GM23338 (cell line): Measurements from ENCODE around the gene RRAD. TPM values are rescaled to one million over a fixed set of nuclear protein-coding genes. Genes with fewer than 3 reads are reported as not detected.

ENCODE experiments used
- ATAC-seq: fragments of 200-7000 bp; cut with Tn5 transposase; 3 replicates; pipeline ENCODE4 v1.9.1; 2020
- DNase-seq: peaks from one replicate; pipeline ENCODE4 v3.0.0-alpha.2; 2015; ENCODE audit warnings: low spot score
- H2AFZ ChIP-seq: fragments of 200-600 bp; sonication (generic); 2 replicates; pipeline ENCODE4 v1.8.0; 2016; ENCODE audit warnings: antibody characterized with exemption, mild to moderate bottlenecking, moderate library complexity
- H3F3A ChIP-seq: fragments of 200-600 bp; sonication (generic); replicated peaks from 2 replicates; pipeline ENCODE4 v1.8.0; 2017; ENCODE audit warnings: antibody characterized with exemption, mixed run types, low read depth
- H3K27ac ChIP-seq: fragments of 200-600 bp; sonication (generic); 2 replicates; pipeline ENCODE4 v1.6.1; 2016; ENCODE audit warnings: low read depth
- H3K27me3 ChIP-seq: fragments of 200-600 bp; sonication (generic); 2 replicates; pipeline ENCODE4 v1.8.0; 2016; ENCODE audit warnings: mild to moderate bottlenecking, mixed run types, moderate library complexity; ENCODE audit not compliant: insufficient read depth
- H3K36me3 ChIP-seq: fragments of 200-600 bp; sonication (generic); 2 replicates; pipeline ENCODE4 v1.8.0; 2016; ENCODE audit warnings: mild to moderate bottlenecking; ENCODE audit not compliant: insufficient read depth
- H3K4me1 ChIP-seq: fragments of 200-600 bp; sonication (generic); 2 replicates; pipeline ENCODE4 v1.8.0; 2016; ENCODE audit warnings: mild to moderate bottlenecking, moderate library complexity; ENCODE audit not compliant: insufficient read depth
- H3K4me2 ChIP-seq: fragments of 200-600 bp; sonication (generic); 2 replicates; pipeline ENCODE4 v1.7.1; 2017; ENCODE audit warnings: mixed run types
- H3K4me3 ChIP-seq: fragments of 200-600 bp; sonication (generic); 2 replicates; pipeline ENCODE4 v1.6.1; 2016; ENCODE audit warnings: mixed run types
- H3K79me2 ChIP-seq: fragments of 200-600 bp; sonication (generic); replicated peaks from 2 replicates; pipeline ENCODE4 v1.8.0; 2017; ENCODE audit warnings: mild to moderate bottlenecking; ENCODE audit not compliant: insufficient read depth
- H3K9me2 ChIP-seq: fragments of 200-600 bp; sonication (generic); 2 replicates; pipeline ENCODE4 v1.8.0; 2017; ENCODE audit not compliant: insufficient read depth
- H4K20me1 ChIP-seq: fragments of 200-600 bp; sonication (generic); replicated peaks from 2 replicates; pipeline ENCODE4 v1.8.0; 2017; ENCODE audit warnings: mild to moderate bottlenecking; ENCODE audit not compliant: insufficient read depth
- H3K27ac Mint-ChIP-seq: 2 replicates; pipeline ENCODE4 v1.8.0; 2020; ENCODE audit warnings: inconsistent platforms, mild to moderate bottlenecking, moderate library complexity, mixed read lengths
- H3K27me3 Mint-ChIP-seq: 3 replicates; pipeline ENCODE4 v1.8.0; 2022; ENCODE audit warnings: low read depth, mild to moderate bottlenecking, moderate library complexity, mixed read lengths, inconsistent platforms; ENCODE audit not compliant: insufficient read depth, poor library complexity
- H3K36me3 Mint-ChIP-seq: 3 replicates; pipeline ENCODE4 v1.8.0; 2021; ENCODE audit warnings: low read depth, mild to moderate bottlenecking, inconsistent platforms, moderate library complexity, mixed read lengths
- H3K4me1 Mint-ChIP-seq: 3 replicates; pipeline ENCODE4 v1.8.0; 2020; ENCODE audit warnings: mild to moderate bottlenecking, inconsistent platforms, mixed read lengths
- H3K4me3 Mint-ChIP-seq: 3 replicates; pipeline ENCODE4 v1.8.0; 2021; ENCODE audit warnings: moderate library complexity, mild to moderate bottlenecking, inconsistent platforms, mixed read lengths
- H3K9me3 Mint-ChIP-seq: 3 replicates; pipeline ENCODE4 v1.8.0; 2020; ENCODE audit warnings: moderate library complexity, mild to moderate bottlenecking, inconsistent platforms, mixed read lengths
- CREB1 ChIP-seq: fragments of 250-450 bp; sonication (Bioruptor Pico); IDR thresholded peaks from 2 replicates; pipeline ENCODE4 v1.5.0; 2020; ENCODE audit warnings: low read depth, mild to moderate bottlenecking, moderate library complexity
- EZH2 ChIP-seq: fragments of 200-600 bp; sonication (generic); IDR thresholded peaks from one replicate; pipeline ENCODE4 v1.8.0; 2017; ENCODE audit warnings: antibody characterized with exemption, mild to moderate bottlenecking, low read depth; ENCODE audit not compliant: unreplicated experiment
- EZH2phosphoT487 ChIP-seq: fragments of 200-600 bp; sonication (generic); IDR thresholded peaks from one replicate; pipeline ENCODE4 v1.8.1; 2018; ENCODE audit warnings: antibody characterized with exemption; ENCODE audit not compliant: unreplicated experiment
- JUNB ChIP-seq: IDR thresholded peaks from one replicate; pipeline ENCODE4 v1.6.1; 2016; ENCODE audit warnings: antibody characterized with exemption; ENCODE audit not compliant: unreplicated experiment
- NANOG ChIP-seq: IDR thresholded peaks from 2 replicates; pipeline ENCODE4 v1.6.1; 2016; ENCODE audit warnings: antibody characterized with exemption, borderline replicate concordance
- POLR2AphosphoS5 ChIP-seq: IDR thresholded peaks from 2 replicates; pipeline ENCODE4 v1.6.1; 2016; ENCODE audit warnings: antibody characterized with exemption, low read depth
- STAT1 ChIP-seq: IDR thresholded peaks from one replicate; pipeline ENCODE4 v1.6.1; 2016; ENCODE audit warnings: antibody characterized with exemption; ENCODE audit not compliant: unreplicated experiment
- ZNF114 ChIP-seq: fragments of 250-450 bp; sonication (Bioruptor Pico); IDR thresholded peaks from 2 replicates; pipeline ENCODE4 v1.5.0; 2020; ENCODE audit warnings: mild to moderate bottlenecking, moderate library complexity
- ZNF331 ChIP-seq: fragments of 250-450 bp; sonication (Bioruptor Pico); IDR thresholded peaks from 2 replicates; pipeline ENCODE4 v1.5.0; 2020; ENCODE audit warnings: low read depth, mild to moderate bottlenecking, moderate library complexity
- ZNF462 ChIP-seq: fragments of 250-450 bp; sonication (Bioruptor Pico); IDR thresholded peaks from 2 replicates; pipeline ENCODE4 v1.5.0; 2020; ENCODE audit warnings: mild to moderate bottlenecking, moderate library complexity
- polyA plus RNA-seq: library from polyadenylated mRNA; unstranded; fragments of >200 nt; fragmentation: Nextera tagmentation; extraction: Ambion mirVana; gene quantifications from 2 replicates; pipeline ENCODE4 v1.2.1, GENCODE V29; 2016
- total RNA-seq: library from RNA; depleted of rRNA; stranded (reverse); fragments of >200 nt; shearing (Covaris generic); gene quantifications from 2 replicates; pipeline ENCODE4 v1.2.3, GENCODE V29; 2014
- TF ChIP-seq, protein P1 (sequence below): IDR thresholded peaks from one replicate; pipeline ENCODE4 v1.6.1; 2018; ENCODE audit warnings: antibody characterized with exemption; ENCODE audit not compliant: unreplicated experiment
- TF ChIP-seq, protein P2 (sequence below): IDR thresholded peaks from 2 replicates; pipeline ENCODE4 v1.6.1; 2016; ENCODE audit warnings: antibody characterized with exemption
- TF ChIP-seq, protein P3 (sequence below), 2 experiments: fragments of 200-600 bp in 1 of 2; sonication (generic) in 1 of 2; conservative IDR thresholded peaks; 2 replicates each; pipeline versions ENCODE4 v1.5.1 to v1.6.1; 2016 to 2017; ENCODE audit warnings: antibody characterized with exemption in 2 of 2, low read depth in 2 of 2, mild to moderate bottlenecking in 2 of 2, moderate library complexity in 1 of 2

RRAD gene
- total and polyA plus RNA-seq, 2 experiments from 2014 or later: 0.18 TPM; not detected in 1

- no peak for ATAC-seq
- no peak overlapping the region for H3K27ac Mint-ChIP-seq
Observed at GRCh38 chr16:66952430-66953110, 27.2 kb upstream of the RRAD start.

More at GRCh38 chr16:66952430-66953110, 27.2 kb upstream of the RRAD start:
- Histone ChIP-seq H3K27ac (no peak overlapping the region), H3K36me3 (no peaks in the 10 kb centered on the region), H3K4me3 (no peak overlapping the region), H3K4me2 (no peak overlapping the region), H4K20me1 (no peaks in the 10 kb centered on the region), H3F3A (no peaks in the 10 kb centered on the region), H3K4me1 (0 out of 2 replicates have a peak, but pooled peaks cover under 1% of the 10 kb centered on the region), H3K79me2 (no peaks in the 10 kb centered on the region), H2AFZ (no peak overlapping the region), H3K27me3 (peaks cover 47% of the 10 kb centered on the region), H3K9me2 (no peaks in the 10 kb centered on the region)
- H3K27me3 Mint-ChIP-seq: peaks cover 38% of the 10 kb centered on the region
- H3K9me3 Mint-ChIP-seq: peaks cover 10% of the 10 kb centered on the region; the same call in 2 of the 3 replicates
- no peak overlapping the region for H3K4me3 Mint-ChIP-seq
- TF ChIP-seq JUNB (no peak), STAT1 (no peak), CREB1 (CRISPR knock-in tag) (no peak), NANOG (no peak), ZNF462 (CRISPR knock-in tag) (no peak), ZNF114 (CRISPR knock-in tag) (no peak), ZNF331 (CRISPR knock-in tag) (no peak), EZH2phosphoT487 (no peak), EZH2 (no peak), POLR2AphosphoS5 (no peak)
- TF ChIP-seq, protein P1, sequence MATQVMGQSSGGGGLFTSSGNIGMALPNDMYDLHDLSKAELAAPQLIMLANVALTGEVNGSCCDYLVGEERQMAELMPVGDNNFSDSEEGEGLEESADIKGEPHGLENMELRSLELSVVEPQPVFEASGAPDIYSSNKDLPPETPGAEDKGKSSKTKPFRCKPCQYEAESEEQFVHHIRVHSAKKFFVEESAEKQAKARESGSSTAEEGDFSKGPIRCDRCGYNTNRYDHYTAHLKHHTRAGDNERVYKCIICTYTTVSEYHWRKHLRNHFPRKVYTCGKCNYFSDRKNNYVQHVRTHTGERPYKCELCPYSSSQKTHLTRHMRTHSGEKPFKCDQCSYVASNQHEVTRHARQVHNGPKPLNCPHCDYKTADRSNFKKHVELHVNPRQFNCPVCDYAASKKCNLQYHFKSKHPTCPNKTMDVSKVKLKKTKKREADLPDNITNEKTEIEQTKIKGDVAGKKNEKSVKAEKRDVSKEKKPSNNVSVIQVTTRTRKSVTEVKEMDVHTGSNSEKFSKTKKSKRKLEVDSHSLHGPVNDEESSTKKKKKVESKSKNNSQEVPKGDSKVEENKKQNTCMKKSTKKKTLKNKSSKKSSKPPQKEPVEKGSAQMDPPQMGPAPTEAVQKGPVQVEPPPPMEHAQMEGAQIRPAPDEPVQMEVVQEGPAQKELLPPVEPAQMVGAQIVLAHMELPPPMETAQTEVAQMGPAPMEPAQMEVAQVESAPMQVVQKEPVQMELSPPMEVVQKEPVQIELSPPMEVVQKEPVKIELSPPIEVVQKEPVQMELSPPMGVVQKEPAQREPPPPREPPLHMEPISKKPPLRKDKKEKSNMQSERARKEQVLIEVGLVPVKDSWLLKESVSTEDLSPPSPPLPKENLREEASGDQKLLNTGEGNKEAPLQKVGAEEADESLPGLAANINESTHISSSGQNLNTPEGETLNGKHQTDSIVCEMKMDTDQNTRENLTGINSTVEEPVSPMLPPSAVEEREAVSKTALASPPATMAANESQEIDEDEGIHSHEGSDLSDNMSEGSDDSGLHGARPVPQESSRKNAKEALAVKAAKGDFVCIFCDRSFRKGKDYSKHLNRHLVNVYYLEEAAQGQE: no peak
- TF ChIP-seq, protein P2, sequence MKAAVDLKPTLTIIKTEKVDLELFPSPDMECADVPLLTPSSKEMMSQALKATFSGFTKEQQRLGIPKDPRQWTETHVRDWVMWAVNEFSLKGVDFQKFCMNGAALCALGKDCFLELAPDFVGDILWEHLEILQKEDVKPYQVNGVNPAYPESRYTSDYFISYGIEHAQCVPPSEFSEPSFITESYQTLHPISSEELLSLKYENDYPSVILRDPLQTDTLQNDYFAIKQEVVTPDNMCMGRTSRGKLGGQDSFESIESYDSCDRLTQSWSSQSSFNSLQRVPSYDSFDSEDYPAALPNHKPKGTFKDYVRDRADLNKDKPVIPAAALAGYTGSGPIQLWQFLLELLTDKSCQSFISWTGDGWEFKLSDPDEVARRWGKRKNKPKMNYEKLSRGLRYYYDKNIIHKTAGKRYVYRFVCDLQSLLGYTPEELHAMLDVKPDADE: no peak
- TF ChIP-seq, protein P3, sequence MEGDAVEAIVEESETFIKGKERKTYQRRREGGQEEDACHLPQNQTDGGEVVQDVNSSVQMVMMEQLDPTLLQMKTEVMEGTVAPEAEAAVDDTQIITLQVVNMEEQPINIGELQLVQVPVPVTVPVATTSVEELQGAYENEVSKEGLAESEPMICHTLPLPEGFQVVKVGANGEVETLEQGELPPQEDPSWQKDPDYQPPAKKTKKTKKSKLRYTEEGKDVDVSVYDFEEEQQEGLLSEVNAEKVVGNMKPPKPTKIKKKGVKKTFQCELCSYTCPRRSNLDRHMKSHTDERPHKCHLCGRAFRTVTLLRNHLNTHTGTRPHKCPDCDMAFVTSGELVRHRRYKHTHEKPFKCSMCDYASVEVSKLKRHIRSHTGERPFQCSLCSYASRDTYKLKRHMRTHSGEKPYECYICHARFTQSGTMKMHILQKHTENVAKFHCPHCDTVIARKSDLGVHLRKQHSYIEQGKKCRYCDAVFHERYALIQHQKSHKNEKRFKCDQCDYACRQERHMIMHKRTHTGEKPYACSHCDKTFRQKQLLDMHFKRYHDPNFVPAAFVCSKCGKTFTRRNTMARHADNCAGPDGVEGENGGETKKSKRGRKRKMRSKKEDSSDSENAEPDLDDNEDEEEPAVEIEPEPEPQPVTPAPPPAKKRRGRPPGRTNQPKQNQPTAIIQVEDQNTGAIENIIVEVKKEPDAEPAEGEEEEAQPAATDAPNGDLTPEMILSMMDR (conservative IDR thresholded peaks at IDR 0.05; ENCODE audit: low read depth in 2 of 2): no peak
- H3K4me1 Mint-ChIP-seq: peaks cover 3% of the 10 kb centered on the region; the same call in 2 of the 3 replicates
- H3K36me3 Mint-ChIP-seq: 0 out of 3 replicates have a peak, but pooled peaks cover 4% of the 10 kb centered on the region
- DNase-seq: no peak
